HG02884 (cell line): ENCODE results near the gene PRG2.
"Not testable (repeated sequence)": the region's sequence is repeated elsewhere in the genome, so short reads cannot be mapped to it uniquely, and the experiment has no call there.

ENCODE experiments used
- ATAC-seq: cut with Tn5 transposase; IDR thresholded peaks from one replicate; pipeline ENCODE4 v1.9.1; 2021; ENCODE audit warnings: mild to moderate bottlenecking, moderate library complexity; ENCODE audit not compliant: unreplicated experiment

Gene PRG2

GRCh38 chr11:57421066-57421465, 30.6 kb upstream of the PRG2 start:
- ATAC-seq = no peak

- no peak for ATAC-seq
These were observed 28.7 kb upstream of the PRG2 start for GRCh38 chr11:57419146-57419545.

- ATAC-seq = no peak
These were observed 27.7 kb upstream of the PRG2 start for GRCh38 chr11:57418131-57418530.

- ATAC-seq = no peak
These were observed 26.6 kb upstream of the PRG2 start for GRCh38 chr11:57417056-57417455.

GRCh38 chr11:57416436-57416835, 26.0 kb upstream of the PRG2 start:
- ATAC-seq = no peak

GRCh38 chr11:57414612-57415212, 24.3 kb upstream of the PRG2 start:
- peak; percentile 48 for ATAC-seq

GRCh38 chr11:57413681-57414080, 23.2 kb upstream of the PRG2 start:
- no peak for ATAC-seq

- ATAC-seq = no peak
These were observed 19.8 kb upstream of the PRG2 start for GRCh38 chr11:57410287-57410686.

- no peak for ATAC-seq
These were observed 19.1 kb upstream of the PRG2 start for GRCh38 chr11:57409321-57410100.

- no peak for ATAC-seq
These were observed 18.3 kb upstream of the PRG2 start for GRCh38 chr11:57408771-57409170.

GRCh38 chr11:57407941-57408475, 17.6 kb upstream of the PRG2 start:
- no peak for ATAC-seq

- no peak for ATAC-seq
These were observed 16.8 kb upstream of the PRG2 start for GRCh38 chr11:57407010-57407920.

- peak; percentile 78 for ATAC-seq
These were observed 16.0 kb upstream of the PRG2 start for GRCh38 chr11:57406337-57406904.

GRCh38 chr11:57405271-57405860, 14.9 kb upstream of the PRG2 start:
- ATAC-seq = no peak

GRCh38 chr11:57403802-57404147, 13.3 kb upstream of the PRG2 start:
- peak; percentile 29 for ATAC-seq

- not testable (repeated sequence) for ATAC-seq
These were observed 12.8 kb upstream of the PRG2 start for GRCh38 chr11:57403003-57403801.

- ATAC-seq = no peak
These were observed 11.9 kb upstream of the PRG2 start for GRCh38 chr11:57402188-57403002.

GRCh38 chr11:57399972-57400578, 9.6 kb upstream of the PRG2 start:
- ATAC-seq = no peak

- ATAC-seq = no peak
These were observed 8.8 kb upstream of the PRG2 start for GRCh38 chr11:57399221-57399620.
